B cell (primary cell): ENCODE results near the gene KIAA0753. TPM values are rescaled to one million over a fixed set of nuclear protein-coding genes. Genes with fewer than 3 reads are reported as not detected.

Experiments used
- ATAC-seq: fragments of 200-7000 bp; cut with Tn5 transposase; one replicate; pipeline ENCODE4 v1.10.0; 2021; ENCODE audit warnings: low read depth, mild to moderate bottlenecking, moderate number of reproducible peaks, moderate library complexity
- CTCF ChIA-PET: fragments of 350-600 bp; sonication (Branson Sonifier 250); formaldehyde crosslinking; loops from one replicate; lab custom pipeline; 2021; ENCODE audit warnings: antibody characterized with exemption, inconsistent platforms; lab: Charles Lee
- POLR2A ChIA-PET: fragments of 350-600 bp; sonication (Branson Sonifier 250); formaldehyde crosslinking; loops from one replicate; lab custom pipeline; 2021; ENCODE audit warnings: antibody characterized with exemption; lab: Charles Lee
- DNase-seq: peaks from one replicate; pipeline ENCODE4 v3.0.0; 2013
- H2AFZ ChIP-seq: 2 replicates; pipeline ENCODE4 v1.6.1; 2012; ENCODE audit warnings: mild to moderate bottlenecking, low read depth, low read length; ENCODE audit not compliant: insufficient read depth, poor library complexity, severe bottlenecking
- H3K27ac ChIP-seq, 2 donors: 1 replicate in 1 of 2; 2 replicates in 1 of 2; pipeline ENCODE4 v1.5.1; 2012 to 2013; ENCODE audit warnings: low read length in 2 of 2, mild to moderate bottlenecking in 2 of 2, moderate library complexity in 1 of 2
- H3K27me3 ChIP-seq, 4 experiments: fragments of 200-600 bp in 1 of 4; sonication (generic) in 1 of 4; replicated peaks in 1 of 4; 1 replicate in 2 of 4; 2 replicates in 2 of 4; pipeline versions ENCODE4 v1.6.1 to v1.7.0; 2013 to 2016; ENCODE audit warnings: low read length in 3 of 4, mild to moderate bottlenecking in 2 of 4, mixed read lengths in 1 of 4, moderate library complexity in 1 of 4; ENCODE audit not compliant: insufficient read depth in 4 of 4, control insufficient read depth in 3 of 4; ENCODE audit errors: control extremely low read depth in 1 of 4
- H3K36me3 ChIP-seq, 2 experiments: replicated peaks in 1 of 2; 1 replicate in 1 of 2; 2 replicates in 1 of 2; pipeline versions ENCODE4 v1.6.1 to v1.7.1; 2013; ENCODE audit warnings: low read length in 1 of 2; ENCODE audit not compliant: insufficient read depth in 2 of 2, control insufficient read depth in 1 of 2; ENCODE audit errors: control extremely low read depth in 1 of 2, extremely low read depth in 1 of 2
- H3K4me1 ChIP-seq, 2 donors: fragments of 200-600 bp in 1 of 2; sonication (generic) in 1 of 2; 1 replicate in 1 of 2; 2 replicates in 1 of 2; pipeline versions ENCODE4 v1.5.1 to v1.6.1; 2013 to 2017; ENCODE audit warnings: low read length in 2 of 2; ENCODE audit not compliant: control insufficient read depth in 2 of 2, insufficient read depth in 2 of 2
- H3K4me2 ChIP-seq: replicated peaks from 2 replicates; pipeline ENCODE3; 2012; ENCODE audit warnings: mild to moderate bottlenecking, low read depth, low read length; ENCODE audit not compliant: poor library complexity, severe bottlenecking
- H3K4me3 ChIP-seq, 5 experiments: fragments of 200-600 bp in 1 of 5; sonication (generic) in 1 of 5; 1 replicate in 3 of 5; 2 replicates in 2 of 5; pipeline versions ENCODE4 v1.5.1 to v1.7.0; 2011 to 2016; ENCODE audit warnings: low read length in 4 of 5, mild to moderate bottlenecking in 4 of 5, low read depth in 2 of 5, control low read depth in 1 of 5, moderate library complexity in 1 of 5; ENCODE audit not compliant: insufficient read depth in 1 of 5; ENCODE audit errors: control extremely low read depth in 1 of 5, extremely low read depth in 1 of 5
- H3K79me2 ChIP-seq: fragments of 200-600 bp; sonication (generic); one replicate; pipeline ENCODE4 v1.6.0; 2016; ENCODE audit warnings: low read length; ENCODE audit not compliant: control insufficient read depth, insufficient read depth
- H3K9ac ChIP-seq: fragments of 200-600 bp; sonication (generic); 2 replicates; pipeline ENCODE4 v1.6.1; 2017; ENCODE audit warnings: mild to moderate bottlenecking, low read length, moderate library complexity
- H3K9me3 ChIP-seq, 3 donors: one replicate each; pipeline versions ENCODE4 v1.6.1 to v1.7.1; 2013; ENCODE audit warnings: low read length in 2 of 3; ENCODE audit not compliant: control insufficient read depth in 2 of 3, insufficient read depth in 1 of 3; ENCODE audit errors: control extremely low read depth in 1 of 3
- H4K20me1 ChIP-seq: 2 replicates; pipeline ENCODE4 v1.6.0; 2012; ENCODE audit warnings: mild to moderate bottlenecking, low read length; ENCODE audit not compliant: insufficient read depth, control insufficient read depth, poor library complexity, severe bottlenecking
- H3K27ac Mint-ChIP-seq: one replicate; pipeline ENCODE4 v1.8.0; 2021; ENCODE audit warnings: mixed read lengths
- H3K27me3 Mint-ChIP-seq: one replicate; pipeline ENCODE4 v1.8.0; 2021; ENCODE audit warnings: mixed read lengths
- H3K4me1 Mint-ChIP-seq: one replicate; pipeline ENCODE4 v1.8.0; 2021; ENCODE audit warnings: mixed read lengths
- H3K4me3 Mint-ChIP-seq: one replicate; pipeline ENCODE4 v1.8.0; 2021; ENCODE audit warnings: mixed read lengths
- H3K9me3 Mint-ChIP-seq: one replicate; pipeline ENCODE4 v1.8.0; 2022; ENCODE audit warnings: mixed read lengths; ENCODE audit not compliant: insufficient read depth
- CTCF ChIP-seq: fragments of 200-600 bp; IDR thresholded peaks from one replicate; pipeline ENCODE4 v1.8.0; 2022; ENCODE audit warnings: antibody characterized with exemption, mild to moderate bottlenecking
- EZH2 ChIP-seq: IDR thresholded peaks from 2 replicates; pipeline ENCODE4 v1.6.1; 2012; ENCODE audit warnings: borderline replicate concordance, low read depth, mild to moderate bottlenecking, moderate library complexity, low read length; ENCODE audit not compliant: insufficient read depth, poor library complexity, severe bottlenecking
- WGBS: methylation state at CpG from one replicate; pipeline ENCODE4 v1.1.5; 2013; ENCODE audit warnings: missing lambda C conversion rate; ENCODE audit not compliant: insufficient coverage; 5-methylcytosine and 5-hydroxymethylcytosine counted together
- intact Hi-C: fragments of 100-400 bp; cut with micrococcal nuclease; formaldehyde crosslinking; loops from one replicate; pipeline ENCODE4 v1.10.0; 2022
- polyA plus RNA-seq: library from polyadenylated mRNA; depleted of rRNA; stranded (reverse); fragments of >200 nt; gene quantifications from 2 replicates; pipeline ENCODE4 v1.2.3, GENCODE V29; 2012
- total RNA-seq, 2 donors: library from RNA; stranded (reverse); fragments of 120-200 nt in 1 of 2; gene quantifications; 1 replicate in 1 of 2; 2 replicates in 1 of 2; pipeline versions ENCODE4 v1.2.3 to v1.2.4, GENCODE V29; 2013 to 2022

KIAA0753 gene
- total and polyA plus RNA-seq, 2 donors (not counting 1 experiment from before 2014, with no cell fraction given) = 6.3 to 29.1 TPM

DNA sequence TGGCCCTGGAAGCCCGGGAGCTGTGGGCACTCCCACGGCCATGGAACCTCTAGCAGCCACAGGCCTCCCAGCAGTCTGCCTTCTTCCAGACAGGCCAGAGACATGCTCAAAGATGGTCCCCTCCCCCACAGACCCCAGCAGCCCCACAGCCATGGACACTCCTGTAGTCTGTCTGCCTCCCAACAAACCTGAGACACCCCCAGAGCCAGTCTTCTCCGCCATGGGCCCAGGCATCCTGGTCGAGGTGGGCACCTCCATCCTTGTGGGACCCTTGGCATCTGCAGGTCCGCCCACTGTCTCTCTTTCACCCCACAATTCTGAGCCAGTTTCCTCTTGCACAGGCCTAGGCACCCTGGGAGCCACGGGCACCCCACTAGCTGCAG, 3.1 kb downstream of the KIAA0753 start:
- H3K27me3 Mint-ChIP-seq = no peaks in the 10 kb centered on the region
- DNase-seq (no peak), ATAC-seq (no peak)
- Histone ChIP-seq H3K4me1 (peaks cover 22 to 30% of the 10 kb centered on the region in 2 donors), H3K9ac (no peak overlapping the region), H3K27ac (no peak overlapping the region), H2AFZ (no peak overlapping the region), H4K20me1 (peaks cover 6% of the 10 kb centered on the region), H3K4me3 (no peak overlapping the region), H3K9me3 (no peaks in the 10 kb centered on the region), H3K4me2 (no peak overlapping the region), H3K27me3 (no peaks in the 10 kb centered on the region), H3K36me3 (peaks cover 4 to 13% of the 10 kb centered on the region in 2 experiments), H3K79me2 (peaks cover 36% of the 10 kb centered on the region)
- H3K4me1 Mint-ChIP-seq = peaks cover 34% of the 10 kb centered on the region
- CTCF ChIA-PET = no interaction called here
- intact Hi-C loops = no loop called here
- POLR2A ChIA-PET = no interaction called here
- H3K9me3 Mint-ChIP-seq = no peaks in the 10 kb centered on the region
- no peak overlapping the region for H3K4me3 Mint-ChIP-seq
- H3K27ac Mint-ChIP-seq = no peak overlapping the region
- TF ChIP-seq CTCF = no peak
- TF ChIP-seq EZH2 = no peak
- WGBS = 98% methylated on average over 6 of the region's 6 CpGs

DNA sequence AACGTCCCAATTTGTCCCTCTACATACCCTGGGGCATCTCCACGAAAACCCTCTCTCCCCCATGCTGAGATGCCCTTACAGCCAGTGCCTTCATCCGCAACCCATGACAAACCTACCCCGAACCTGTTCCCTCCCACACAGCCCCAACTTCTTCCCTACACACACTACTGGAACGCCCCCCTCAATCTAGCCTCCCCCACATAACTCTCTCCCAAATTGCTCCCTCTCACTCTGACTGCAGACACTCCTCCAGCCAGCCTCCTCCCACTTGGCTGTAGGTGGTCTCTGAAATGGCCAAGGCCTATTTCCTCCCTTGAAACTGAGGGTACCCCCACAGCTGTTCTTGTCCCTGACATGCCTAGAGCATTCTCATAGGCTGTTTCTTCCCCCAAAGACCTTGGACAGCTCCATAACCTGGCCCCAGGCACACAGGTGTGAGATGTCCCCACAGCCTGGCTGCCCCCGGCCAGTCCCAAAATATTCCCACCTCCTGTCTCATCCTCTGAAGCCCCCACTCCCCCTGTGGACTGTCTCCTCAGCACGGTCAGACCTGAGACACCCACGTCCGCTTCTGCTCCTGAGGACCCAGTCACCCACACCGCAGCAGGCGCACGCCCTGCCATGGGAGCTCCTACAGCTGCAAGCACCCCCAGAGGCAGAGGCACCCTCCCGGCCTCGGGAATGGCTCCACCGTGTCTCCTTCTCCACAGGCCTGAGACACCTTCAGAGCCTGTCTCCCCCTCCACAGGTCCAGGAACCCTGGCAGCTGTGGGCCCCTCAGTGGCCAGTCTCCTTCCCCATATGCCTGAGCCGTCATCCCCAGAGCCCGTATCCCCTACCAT, 3.7 kb downstream of the KIAA0753 start:
- H3K4me1 Mint-ChIP-seq = peaks cover 30% of the 10 kb centered on the region

More for the DNA sequence above, 3.7 kb downstream of the KIAA0753 start:
- Histone ChIP-seq H3K4me2 (no peak overlapping the region), H2AFZ (no peak overlapping the region), H3K27me3 (no peaks in the 10 kb centered on the region), H3K9me3 (no peaks in the 10 kb centered on the region), H3K27ac (no peak overlapping the region), H3K4me3 (no peak overlapping the region), H3K36me3 (peaks cover 4 to 19% of the 10 kb centered on the region in 2 experiments), H3K4me1 (peaks cover 16 to 30% of the 10 kb centered on the region in 2 donors), H3K9ac (no peak overlapping the region), H3K79me2 (peaks cover 36% of the 10 kb centered on the region), H4K20me1 (peaks cover 6% of the 10 kb centered on the region)
- H3K9me3 Mint-ChIP-seq = no peaks in the 10 kb centered on the region
- ATAC-seq (no peak), DNase-seq (no peak)
- ChIA-PET POLR2A (no interaction called here), CTCF (no interaction called here)
- WGBS = 96% methylated on average over 17 of the region's 17 CpGs
- H3K27me3 Mint-ChIP-seq = no peaks in the 10 kb centered on the region
- no peak overlapping the region for H3K27ac Mint-ChIP-seq
- H3K4me3 Mint-ChIP-seq = no peak overlapping the region
- intact Hi-C loops = no loop called here
- TF ChIP-seq EZH2 = no peak
- no peak for TF ChIP-seq CTCF
